ENCODE measurements around the gene TRPM3. TPM values are rescaled to one million over a fixed set of nuclear protein-coding genes. Genes with fewer than 3 reads are reported as not detected.
A peak's percentile ranks its signal among the peaks of the same experiment; 100 is the strongest.

Gene TRPM3
- total and polyA plus RNA-seq, 9 of the 15 experiments (the other 6 are each of a cell fraction or from before 2014, with no cell fraction given), result 0.04 TPM; not detected in 8

GRCh38 chr9:70485273-70485858 is 636.1 kb downstream of the TRPM3 start:
- Histone ChIP-seq H3K4me2 (ENCODE audit: insufficient read depth, low read length) (peak overlapping the region; percentile 84), H3K27me3 (ENCODE audit: control insufficient read depth in 2 of 2, insufficient read depth in 2 of 2, low read length in 2 of 2) (no peaks in the 10 kb centered on the region), H3K4me3 (no peak overlapping the region), H2AFZ (ENCODE audit: low read depth, low read length) (peak overlapping the region; percentile 85), H4K20me1 (replicated peaks; ENCODE audit: control insufficient read depth, insufficient read depth, low read length) (no peaks in the 10 kb centered on the region), H3K4me1 (replicated peaks in 1 of 2; ENCODE audit: control insufficient read depth in 2 of 2, insufficient read depth in 2 of 2, low read length in 2 of 2) (peaks cover 15 to 45% of the 10 kb centered on the region in 2 experiments; a peak in 4 of 5 replicates), H3K27ac (ENCODE audit: extremely low read depth, low read depth, low read length) (peak overlapping the region; percentile 99), H3K79me2 (ENCODE audit: control insufficient read depth, insufficient read depth, low read length) (no peaks in the 10 kb centered on the region), H3K9me1 (ENCODE audit: control insufficient read depth, insufficient read depth, low read length) (no peaks in the 10 kb centered on the region), H3K9me3 (replicated peaks; ENCODE audit: control insufficient read depth, insufficient read depth, low read depth, low read length) (no peaks in the 10 kb centered on the region), H3K36me3 (ENCODE audit: control insufficient read depth, insufficient read depth, low read length) (no peaks in the 10 kb centered on the region), H3K9ac (ENCODE audit: insufficient read depth in 1 of 2, low read depth in 2 of 2, low read length in 2 of 2) (peak overlapping the region; percentile 76 to 85; a peak in 3 of 4 replicates)
- intact Hi-C loops (cut with micrococcal nuclease) (loop anchor here (2.0 to 10.0 kb wide), 2 partner anchors 147 to 231 kb away; partner anchors contain the start of gene SMC5), in situ Hi-C loops (cut with MboI) (no loop called here)
- BruUV-seq (replicated peaks), result no TSS peak
- CTCF ChIA-PET (ENCODE audit: low intra/inter-chr PET ratio), result no interaction called here
- WGBS (ENCODE audit: insufficient coverage, low coverage, missing lambda C conversion rate), result 2% methylated on average over 5 of the region's 5 CpGs
- ATAC-seq (peak; percentile 94), DNase-seq (ENCODE audit: extremely low read depth in 1 of 4, low spot score in 3 of 4) (peak; percentile 67 to 94 (median 81)), FAIRE-seq (peak; percentile 98)
- POLR2A ChIA-PET, result interaction anchor here (0.6 to 2.0 kb wide), 12 partner anchors 10 to 800 kb away, joined by 3 to 8 read pairs (median 3); no protein-coding TSS in a partner anchor
- no peak for TF ChIP-seq NR0B1 (IDR thresholded peaks at IDR 0.05; ENCODE audit: partially characterized antibody)
- no peak for TF ChIP-seq POLR3A (IDR thresholded peaks at IDR 0.05; ENCODE audit: borderline replicate concordance, extremely low read depth, insufficient read depth, insufficient read length)
- no peak for TF ChIP-seq CBFB (CRISPR knock-in tag; IDR thresholded peaks at IDR 0.05)
- TF ChIP-seq HDAC1 (IDR thresholded peaks at IDR 0.05), result peak in 1 of 2 experiments; percentile 91; a peak in 2 of 4 replicates
- TF ChIP-seq IRF9 (tag; IDR thresholded peaks at IDR 0.05), result no peak
- TF ChIP-seq CHAMP1 (IDR thresholded peaks at IDR 0.05), result no peak
- peak; percentile 47; the same call in 1 of the 2 replicates for TF ChIP-seq HMBOX1 (IDR thresholded peaks at IDR 0.05)
- no peak for TF ChIP-seq PURB (CRISPR knock-in tag; IDR thresholded peaks at IDR 0.05; ENCODE audit: low read depth)
- TF ChIP-seq TAF9B (IDR thresholded peaks at IDR 0.05; ENCODE audit: partially characterized antibody), result peak; percentile 76
- peak; percentile 92 for TF ChIP-seq TEAD4 (IDR thresholded peaks at IDR 0.05; ENCODE audit: low read length)
- TF ChIP-seq TEAD4 (CRISPR knock-in tag; IDR thresholded peaks at IDR 0.05; ENCODE audit: borderline replicate concordance), result no peak
- peak; percentile 71 for TF ChIP-seq ZEB2 (IDR thresholded peaks at IDR 0.05)
- TF ChIP-seq HSF4 (CRISPR knock-in tag; IDR thresholded peaks at IDR 0.05; ENCODE audit: borderline replicate concordance), result no peak
- TF ChIP-seq TSC22D4 (tag; IDR thresholded peaks at IDR 0.05), result no peak
- no peak for TF ChIP-seq ZNF589 (CRISPR knock-in tag; IDR thresholded peaks at IDR 0.05; ENCODE audit: low read depth)
- TF ChIP-seq TBL1XR1 (IDR thresholded peaks at IDR 0.05; ENCODE audit: low read length in 2 of 2), result peak; percentile 35 to 95; a peak in 2 of 4 replicates
- TF ChIP-seq TBP (optimal IDR thresholded peaks at IDR 0.05; ENCODE audit: low read depth, low read length), result peak; percentile 30

All from K562 (cell line).